NCI-H446 treated with DMSO at 0.1 percent for 48 hours (cell line): ENCODE measurements around the gene GPHN.
A peak's percentile ranks its signal among the peaks of the same experiment; 100 is the strongest.

Experiments used
- DNase-seq: peaks from one replicate; lab custom pipeline; 2025; lab: John Stamatoyannopoulos, UW

GPHN gene

GRCh38 chr14:66507722-66508546, at the start of gene GPHN:
Gene GPHN, plus strand, starts transcription at chr14:66508147.
- peak; percentile 98 for DNase-seq

GRCh38 chr14:66459603-66460002, 48.3 kb upstream of the GPHN start:
- no peak for DNase-seq

- no peak for DNase-seq
Measured at GRCh38 chr14:66464261-66464660, 43.7 kb upstream of the GPHN start.

- DNase-seq, result no peak
Measured at GRCh38 chr14:66468778-66469367, 39.1 kb upstream of the GPHN start.

GRCh38 chr14:66471584-66471983, 36.4 kb upstream of the GPHN start:
- no peak for DNase-seq

GRCh38 chr14:66472251-66472650, 35.7 kb upstream of the GPHN start:
- no peak for DNase-seq

- no peak for DNase-seq
Measured at GRCh38 chr14:66473223-66473622, 34.7 kb upstream of the GPHN start.

- peak; percentile 55 for DNase-seq
Measured at GRCh38 chr14:66476964-66477363, 31.0 kb upstream of the GPHN start.

GRCh38 chr14:66477567-66477966, 30.4 kb upstream of the GPHN start:
- DNase-seq, result no peak

GRCh38 chr14:66482873-66483272, 25.1 kb upstream of the GPHN start:
- no peak for DNase-seq

GRCh38 chr14:66483322-66483721, 24.6 kb upstream of the GPHN start:
- DNase-seq, result no peak

GRCh38 chr14:66485029-66485428, 22.9 kb upstream of the GPHN start:
- no peak for DNase-seq

- no peak for DNase-seq
Measured at GRCh38 chr14:66485910-66486421, 22.0 kb upstream of the GPHN start, which contains the start of gene CCDC196. Gene CCDC196, plus strand, starts transcription at chr14:66486371. Its CDS starts 132 bp downstream, at chr14:66486503.

- no peak for DNase-seq
Measured at GRCh38 chr14:66487164-66487563, 20.8 kb upstream of the GPHN start.

GRCh38 chr14:66490143-66491111, 17.5 kb upstream of the GPHN start:
- DNase-seq, result no peak

- DNase-seq, result no peak
Measured at GRCh38 chr14:66493750-66494149, 14.2 kb upstream of the GPHN start.

- DNase-seq, result peak; percentile 72
Measured at GRCh38 chr14:66495218-66496098, 12.5 kb upstream of the GPHN start.

- DNase-seq, result peak; percentile 32
Measured at GRCh38 chr14:66496188-66496807, 11.6 kb upstream of the GPHN start.

GRCh38 chr14:66496911-66497310, 11.0 kb upstream of the GPHN start:
- no peak for DNase-seq

- DNase-seq, result no peak
Measured at GRCh38 chr14:66498311-66498710, 9.6 kb upstream of the GPHN start.

- DNase-seq, result no peak
Measured at GRCh38 chr14:66501592-66501991, 6.4 kb upstream of the GPHN start.
